Measurements from ENCODE around the gene CAND1.
"Not testable (repeated sequence)": the region's sequence is repeated elsewhere in the genome, so short reads cannot be mapped to it uniquely, and the experiment has no call there.

Gene CAND1

GRCh38 chr12:67284561-67284960, 15.4 kb downstream of the CAND1 start:
- no peak for DNase-seq

GRCh38 chr12:67286257-67286656, 17.1 kb downstream of the CAND1 start:
- no peak for DNase-seq

DNA sequence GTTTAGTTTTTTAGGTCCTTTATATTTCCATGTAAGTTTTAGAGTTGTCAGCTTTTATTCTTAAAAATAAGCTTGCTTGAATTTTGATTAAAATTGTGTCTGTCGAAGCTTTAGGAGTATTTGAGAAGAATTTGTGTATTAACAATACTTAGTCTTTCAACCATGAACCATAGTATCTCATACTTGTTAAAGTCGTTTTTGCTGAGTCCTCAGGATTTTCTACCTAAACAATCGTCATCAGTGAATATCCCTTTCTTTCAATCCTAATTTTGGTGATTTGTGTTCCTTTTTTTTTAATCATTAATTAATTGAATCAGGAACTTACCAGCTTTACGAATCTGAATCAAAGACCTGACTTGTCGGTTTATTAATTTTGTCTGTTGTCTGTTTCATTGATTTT, 18.2 kb downstream of the CAND1 start:
- no peak for DNase-seq

DNA sequence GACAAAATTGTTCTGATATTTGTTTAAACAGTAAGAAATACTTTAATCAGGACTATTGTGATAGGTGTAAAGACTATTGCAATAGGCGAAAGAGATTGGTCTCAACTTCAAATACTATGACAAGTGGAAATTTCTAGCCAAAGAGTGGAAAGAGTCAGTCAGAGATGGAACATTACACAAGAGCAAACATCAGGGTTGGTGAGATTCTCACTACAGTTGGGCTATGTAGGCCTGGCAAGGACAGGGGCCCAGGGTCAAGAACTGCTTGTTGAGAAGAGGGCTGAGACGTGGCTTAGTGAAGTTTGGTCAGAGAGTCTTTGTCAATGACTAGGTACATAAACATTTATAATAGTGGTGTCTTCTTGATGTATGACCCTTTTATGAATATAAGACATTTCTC, 19.4 kb downstream of the CAND1 start:
- no peak for DNase-seq

GRCh38 chr12:67290378-67290777, 21.2 kb downstream of the CAND1 start:
- no peak for DNase-seq

DNA sequence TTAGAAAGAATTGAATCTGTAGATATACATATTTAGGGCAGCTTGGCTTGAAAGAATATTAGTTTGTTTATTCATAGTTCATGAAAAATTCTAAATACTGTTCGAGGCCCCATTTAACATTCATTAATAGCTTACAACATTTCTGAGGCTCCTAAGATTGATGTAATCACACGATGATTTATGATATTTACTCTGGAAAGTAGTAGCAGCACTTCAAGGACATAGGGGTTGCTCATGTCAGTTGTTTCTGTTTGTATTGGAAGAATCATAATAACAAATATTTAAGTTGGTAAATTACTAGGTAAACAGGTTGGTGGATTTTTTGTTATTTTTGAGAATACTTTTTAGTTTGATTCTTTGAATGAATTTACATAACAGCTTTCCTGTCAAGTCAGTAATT, 30.4 kb downstream of the CAND1 start:
- DNase-seq, result no peak

DNA sequence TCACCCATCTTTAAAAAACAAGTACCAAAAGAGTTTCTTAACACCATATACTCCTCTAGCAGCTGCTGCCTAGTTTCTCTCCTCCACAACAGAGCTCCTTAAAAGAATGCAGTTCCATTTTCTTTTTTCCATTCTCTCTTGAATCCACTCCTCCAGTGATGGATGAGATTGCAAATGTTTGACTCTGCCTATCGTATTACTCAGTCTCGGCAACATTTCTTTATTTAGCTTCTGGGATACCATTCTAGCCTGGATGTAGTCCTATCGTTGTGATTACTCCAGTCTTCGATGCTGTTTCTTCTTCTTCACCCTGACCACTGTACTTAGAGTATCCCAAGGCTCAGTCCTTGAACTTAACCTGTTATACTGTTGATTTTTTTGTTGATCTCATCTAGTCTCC, 30.8 kb downstream of the CAND1 start:
- no peak for DNase-seq

- no peak for DNase-seq
Measured at GRCh38 chr12:67302162-67302561, 33.0 kb downstream of the CAND1 start.

DNA sequence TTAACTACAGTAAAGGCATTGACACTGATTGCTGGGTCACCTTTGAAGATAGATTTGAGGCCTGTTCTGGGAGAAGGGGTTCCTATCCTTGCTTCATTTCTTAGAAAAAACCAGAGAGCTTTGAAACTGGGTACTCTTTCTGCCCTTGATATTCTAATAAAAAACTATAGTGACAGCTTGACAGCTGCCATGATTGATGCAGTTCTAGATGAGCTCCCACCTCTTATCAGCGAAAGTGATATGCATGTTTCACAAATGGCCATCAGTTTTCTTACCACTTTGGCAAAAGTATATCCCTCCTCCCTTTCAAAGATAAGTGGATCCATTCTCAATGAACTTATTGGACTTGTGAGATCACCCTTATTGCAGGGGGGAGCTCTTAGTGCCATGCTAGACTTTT, 36.4 kb downstream of the CAND1 start:
- no peak for DNase-seq

GRCh38 chr12:67306712-67307111, 37.6 kb downstream of the CAND1 start:
- DNase-seq, result no peak

DNA sequence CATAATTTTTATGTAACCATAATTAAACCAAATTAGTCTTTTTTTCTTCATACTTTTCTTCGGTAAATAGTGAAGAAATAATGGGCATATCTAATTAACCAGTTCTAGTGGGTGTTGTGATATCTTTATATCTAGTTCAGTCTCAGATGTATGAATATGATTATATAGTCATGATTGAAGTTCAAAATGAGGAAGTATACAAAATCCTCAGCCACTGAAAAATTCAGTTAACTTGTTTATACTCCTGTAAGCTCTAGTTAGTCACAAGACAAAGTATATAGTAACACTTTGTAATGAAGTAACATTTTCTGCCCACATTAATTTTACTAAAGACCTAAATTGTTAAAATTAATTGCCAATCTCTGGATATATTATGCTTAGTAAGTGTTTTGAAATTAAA, 46.5 kb downstream of the CAND1 start:
- no peak for DNase-seq

GRCh38 chr12:67318786-67319185, 49.6 kb downstream of the CAND1 start:
- no peak for DNase-seq

GRCh38 chr12:67319936-67320335, 50.8 kb downstream of the CAND1 start:
- DNase-seq, result no peak

DNA sequence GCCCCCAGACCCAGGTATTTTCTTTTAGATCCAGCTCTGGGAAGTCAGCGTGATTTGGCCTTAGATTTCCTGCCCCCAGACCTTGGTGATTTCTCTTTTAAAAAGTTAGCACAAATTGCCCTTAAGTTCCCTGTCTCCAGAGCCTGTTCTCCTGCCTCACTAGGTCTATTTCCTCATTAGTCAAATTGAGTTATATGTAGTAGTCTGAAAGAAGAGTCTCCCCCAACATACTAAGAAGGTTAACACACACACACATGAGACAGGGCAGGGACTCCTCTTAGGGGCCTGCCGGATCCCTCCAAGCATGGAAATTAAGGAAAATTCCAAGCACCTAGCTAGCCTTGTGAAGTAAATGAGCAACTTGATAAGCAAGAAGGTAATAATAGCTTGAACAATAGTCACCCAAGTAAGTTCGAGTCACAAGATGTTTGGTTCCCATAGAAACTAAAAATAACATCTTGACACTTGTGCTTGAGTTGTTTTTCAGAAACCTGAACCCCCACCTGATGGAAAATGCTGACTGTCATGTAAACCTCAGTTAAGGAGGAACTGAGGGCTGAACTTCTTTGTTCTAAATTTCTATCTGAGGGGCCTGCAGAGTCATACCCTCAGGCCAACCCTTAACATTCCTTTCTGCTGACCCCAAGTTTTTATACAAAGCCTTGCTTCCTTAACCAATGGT, 51.6 kb downstream of the CAND1 start:
- DNase-seq, result no peak

- DNase-seq, result no peak
Measured at GRCh38 chr12:67322580-67322979, 53.4 kb downstream of the CAND1 start.

GRCh38 chr12:67323007-67323406, 53.8 kb downstream of the CAND1 start:
- no peak for DNase-seq

DNA sequence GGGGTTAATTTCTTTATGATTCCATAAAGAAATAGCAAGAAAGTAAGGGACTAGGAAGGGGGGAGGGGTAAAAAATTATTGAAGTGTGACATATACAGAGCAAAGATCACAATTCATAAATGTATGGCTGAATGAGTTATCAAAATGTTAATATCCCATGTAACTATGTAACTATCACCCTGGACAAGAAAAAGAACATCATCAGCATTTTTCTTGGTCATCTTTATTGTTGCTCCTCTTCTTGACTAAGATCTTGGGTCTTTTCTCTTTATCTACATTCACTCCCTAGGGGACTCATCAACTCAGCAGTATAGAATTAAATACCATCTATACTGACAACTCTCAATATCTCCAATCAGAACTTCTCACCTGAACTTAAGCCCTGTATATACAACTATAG, 57.5 kb downstream of the CAND1 start:
- no peak for DNase-seq

DNA sequence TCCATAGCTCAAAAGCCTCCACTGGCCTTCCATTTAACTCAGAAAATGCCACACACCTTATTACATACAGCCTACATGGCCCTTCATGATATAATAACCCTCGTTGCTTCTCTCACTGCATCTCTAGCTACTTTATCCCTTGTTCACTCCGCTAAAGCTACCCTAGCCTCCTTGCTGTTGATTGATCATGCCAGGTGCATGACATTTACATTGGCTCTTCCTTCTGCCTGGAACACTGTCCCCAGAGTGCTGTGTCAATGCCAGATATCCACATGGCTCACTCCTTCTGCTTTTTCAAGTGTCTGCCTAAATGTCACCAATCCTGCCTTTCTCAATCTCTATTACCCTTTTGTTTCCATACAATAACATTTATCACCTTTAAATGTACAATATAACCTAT, 58.3 kb downstream of the CAND1 start:
- DNase-seq, result no peak

DNA sequence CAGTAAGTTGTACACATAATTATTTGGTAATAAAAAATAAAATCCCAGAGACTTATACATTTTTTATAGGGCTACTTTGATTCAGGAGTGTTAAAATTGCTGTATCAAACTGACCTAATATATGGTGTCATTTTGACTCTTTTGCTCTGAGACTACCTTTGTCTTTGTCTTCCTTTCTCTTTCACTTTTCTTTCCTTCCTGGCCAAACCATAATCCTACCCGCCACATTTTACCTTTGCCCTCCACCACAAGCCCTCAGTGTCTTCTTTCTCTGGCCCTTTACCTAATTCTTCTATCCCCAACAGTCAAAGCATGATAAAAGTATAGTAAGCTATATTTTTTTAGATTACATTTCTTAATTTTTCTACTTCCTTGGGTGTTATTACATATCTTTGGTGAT, 62.0 kb downstream of the CAND1 start:
- DNase-seq, result no peak

DNA sequence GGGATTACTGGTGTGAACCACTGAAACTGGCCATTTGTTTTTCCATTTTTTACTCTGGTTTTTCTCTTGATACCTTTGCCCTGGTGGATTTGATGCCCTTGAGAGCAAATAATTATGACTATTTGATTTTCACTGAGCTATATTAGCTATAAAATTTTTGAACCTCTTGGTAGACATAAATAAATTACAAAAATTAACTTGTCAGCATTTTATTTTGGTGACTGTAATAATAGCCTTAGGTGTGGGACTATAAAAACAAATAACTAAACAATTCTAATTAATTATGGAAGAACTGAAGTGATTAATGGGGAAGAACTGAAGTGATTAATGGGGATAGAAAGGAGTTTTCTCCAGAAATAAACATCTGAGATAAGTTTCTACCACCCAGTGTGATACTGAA, 62.7 kb downstream of the CAND1 start:
- no peak for DNase-seq

DNA sequence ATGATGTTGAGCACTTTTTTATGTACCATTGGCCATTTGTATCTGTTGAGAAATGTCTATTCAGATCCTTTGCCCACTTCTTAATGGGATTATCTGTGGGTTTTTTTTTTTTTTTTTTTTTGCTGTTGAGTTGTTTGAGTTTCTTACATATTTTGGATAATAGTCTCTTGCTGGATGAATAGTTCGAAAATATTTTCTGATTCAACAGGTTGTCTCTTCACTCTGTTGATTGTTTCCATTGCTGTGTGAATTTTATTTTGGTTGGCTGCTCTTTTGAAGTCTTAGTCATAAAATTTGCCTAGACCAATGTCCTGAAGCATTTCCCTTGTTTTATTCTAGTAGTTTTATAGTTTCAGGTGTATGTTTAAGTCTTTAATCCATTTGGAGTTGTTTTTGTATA, 64.5 kb downstream of the CAND1 start:
- no peak for DNase-seq

GRCh38 chr12:67338426-67338825, 69.3 kb downstream of the CAND1 start:
- no peak for DNase-seq

- no peak for DNase-seq
Measured at GRCh38 chr12:67339530-67339929, 70.4 kb downstream of the CAND1 start.

- DNase-seq, result not testable (repeated sequence)
Measured at GRCh38 chr12:67341086-67341485, 71.9 kb downstream of the CAND1 start.

GRCh38 chr12:67344979-67345710, 76.0 kb downstream of the CAND1 start:
- DNase-seq, result no peak

All from CD4-positive, alpha-beta T cell treated with Interleukin-17A for 4 hours (primary cell).